GM18870 (cell line): ENCODE data around the gene COPG1.

Source experiments
- ATAC-seq: cut with Tn5 transposase; IDR thresholded peaks from one replicate; pipeline ENCODE4 v1.9.1; 2021; ENCODE audit warnings: moderate library complexity; ENCODE audit not compliant: unreplicated experiment

COPG1 gene

GRCh38 chr3:129313665-129314385 lies 64.4 kb downstream of the COPG1 start:
- ATAC-seq: no peak

GRCh38 chr3:129314386-129315222 lies 65.2 kb downstream of the COPG1 start:
- ATAC-seq: no peak

- no peak for ATAC-seq
Observed at GRCh38 chr3:129315223-129315997, 66.0 kb downstream of the COPG1 start.

- no peak for ATAC-seq
Observed at GRCh38 chr3:129315998-129316247, 66.5 kb downstream of the COPG1 start.

- peak; percentile 35 for ATAC-seq
Observed at GRCh38 chr3:129316248-129317013, 67.0 kb downstream of the COPG1 start.

GRCh38 chr3:129317014-129317771 lies 67.8 kb downstream of the COPG1 start:
- no peak for ATAC-seq

GRCh38 chr3:129317848-129318247 lies 68.4 kb downstream of the COPG1 start:
- no peak for ATAC-seq

- ATAC-seq: no peak
Observed at GRCh38 chr3:129318921-129319320, 69.5 kb downstream of the COPG1 start.

- ATAC-seq: no peak
Observed at GRCh38 chr3:129320261-129320660, 70.9 kb downstream of the COPG1 start.

GRCh38 chr3:129320825-129321487 lies 71.5 kb downstream of the COPG1 start:
- ATAC-seq: no peak

GRCh38 chr3:129321887-129322286 lies 72.5 kb downstream of the COPG1 start:
- ATAC-seq: no peak

GRCh38 chr3:129323651-129324294 lies 74.4 kb downstream of the COPG1 start:
- no peak for ATAC-seq

- no peak for ATAC-seq
Observed at GRCh38 chr3:129324855-129325254, 75.4 kb downstream of the COPG1 start.

GRCh38 chr3:129325383-129325782 lies 76.0 kb downstream of the COPG1 start:
- no peak for ATAC-seq

GRCh38 chr3:129326138-129326537 lies 76.7 kb downstream of the COPG1 start:
- no peak for ATAC-seq

- no peak for ATAC-seq
Observed at GRCh38 chr3:129326595-129326994, 77.2 kb downstream of the COPG1 start.
